Hindlimb muscle (tissue), 1 donor: ENCODE measurements around the gene NF2. TPM values are rescaled to one million over a fixed set of nuclear protein-coding genes. Genes with fewer than 3 reads are reported as not detected.
A peak's percentile ranks its signal among the peaks of the same experiment; 100 is the strongest.

Experiments used
- DNase-seq: peaks from one replicate; pipeline ENCODE4 v3.0.0-alpha.2; 2013
- polyA plus RNA-seq: library from polyadenylated mRNA; unstranded; fragments of 120-200 nt; gene quantifications from one replicate; pipeline ENCODE4 v1.2.1, GENCODE V29; 2013; ENCODE audit not compliant: insufficient read length

The NF2 gene
- polyA plus RNA-seq, 1 donor = 21.0 TPM

GRCh38 chr22:29670626-29671025, 67.2 kb downstream of the NF2 start:
- no peak for DNase-seq

DNA sequence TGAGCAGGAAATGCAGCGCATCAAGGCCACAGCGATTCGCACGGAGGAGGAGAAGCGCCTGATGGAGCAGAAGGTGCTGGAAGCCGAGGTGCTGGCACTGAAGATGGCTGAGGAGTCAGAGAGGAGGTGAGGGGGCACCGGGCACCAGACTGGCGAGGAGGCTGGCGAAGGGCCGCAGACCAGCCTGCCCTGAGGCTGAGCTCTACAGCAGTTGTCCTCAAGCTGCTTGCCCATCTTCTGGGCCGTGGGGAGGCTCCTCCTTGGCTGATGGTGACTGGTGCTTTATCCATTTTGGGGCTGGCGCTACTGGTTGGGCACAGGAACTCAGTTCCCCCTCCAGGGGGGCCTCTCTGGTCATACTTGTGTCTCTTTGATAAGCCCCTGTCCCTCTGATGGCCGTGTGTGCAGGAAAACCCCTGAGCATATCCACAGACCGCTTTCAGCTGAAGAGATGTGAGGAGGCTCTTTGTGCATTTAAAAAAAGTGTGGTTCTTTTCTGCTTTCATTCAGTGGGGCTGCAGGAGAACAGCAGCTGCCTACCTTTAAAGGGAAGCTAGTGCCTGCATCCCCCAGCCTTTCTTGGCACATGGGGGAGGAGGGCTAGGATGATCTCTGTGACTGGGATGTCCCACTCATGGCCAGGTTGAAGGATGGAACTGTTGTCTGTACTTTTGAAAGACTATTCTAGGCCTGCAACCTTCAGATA, 70.1 kb downstream of the NF2 start:
- no peak for DNase-seq

DNA sequence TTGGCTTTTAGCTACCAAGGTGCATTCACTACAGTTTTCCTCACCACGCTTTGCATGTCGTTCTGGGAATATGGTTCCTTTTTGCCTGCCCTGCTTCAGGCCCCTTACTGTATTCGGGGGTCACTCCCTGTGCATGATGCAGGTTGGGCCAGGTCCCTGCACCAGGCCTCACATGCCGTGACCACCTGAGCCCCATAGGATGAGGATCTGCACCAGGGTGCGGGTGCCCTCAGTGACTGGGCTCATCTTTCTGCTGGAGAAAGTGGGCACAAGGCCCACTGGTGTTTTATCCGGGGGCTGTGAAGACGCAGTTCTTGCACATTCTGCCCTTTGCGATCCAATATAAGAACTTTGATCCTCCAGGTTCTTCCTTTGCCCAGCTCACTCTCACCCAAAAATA, 70.7 kb downstream of the NF2 start:
- DNase-seq = no peak

- DNase-seq = no peak
Measured at GRCh38 chr22:29679316-29679715, 75.9 kb downstream of the NF2 start.

- DNase-seq = no peak
Measured at GRCh38 chr22:29683536-29683935, 80.1 kb downstream of the NF2 start.

DNA sequence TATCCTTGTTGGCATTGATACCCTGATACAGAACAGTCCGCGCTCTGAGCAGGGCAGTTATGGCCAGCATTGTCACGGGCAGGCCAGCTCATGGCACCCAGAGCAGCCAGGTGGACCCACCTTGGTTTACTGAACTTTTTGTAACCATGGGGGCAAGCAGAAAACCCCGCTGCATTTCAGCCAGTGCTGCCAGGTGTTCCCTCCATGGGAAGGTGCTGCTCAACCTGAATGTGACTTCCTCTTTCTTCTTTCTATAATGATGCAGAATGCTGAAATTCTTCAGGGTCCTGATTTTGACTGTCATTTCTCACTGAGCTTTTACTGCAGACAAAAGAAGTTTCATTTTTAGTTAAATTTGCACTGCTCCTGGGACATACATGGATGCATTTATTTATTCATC, 80.8 kb downstream of the NF2 start:
- DNase-seq = no peak

- DNase-seq = no peak
Measured at GRCh38 chr22:29689206-29689879, 85.9 kb downstream of the NF2 start.

DNA sequence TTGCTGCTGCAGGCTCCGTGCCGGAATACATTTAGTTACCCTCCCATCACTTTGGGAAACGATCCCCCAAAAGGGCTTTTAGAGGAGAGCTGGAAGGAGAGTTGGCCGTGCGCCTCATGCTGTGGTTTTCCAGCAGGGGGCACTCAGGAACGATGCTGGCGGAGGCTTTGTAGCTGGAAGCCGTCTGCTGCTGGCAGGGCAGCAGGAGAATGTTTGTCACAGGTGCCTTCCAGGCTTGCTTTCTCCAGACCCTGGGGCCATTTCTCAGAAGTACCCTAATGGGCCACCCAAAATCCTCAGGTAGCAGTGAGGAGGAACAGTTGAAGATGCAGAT, 86.4 kb downstream of the NF2 start:
- DNase-seq = peak; percentile 63

GRCh38 chr22:29690476-29690875, 87.0 kb downstream of the NF2 start:
- no peak for DNase-seq

- no peak for DNase-seq
Measured at GRCh38 chr22:29691636-29692326, 88.3 kb downstream of the NF2 start.

GRCh38 chr22:29692327-29692640, 88.9 kb downstream of the NF2 start:
- DNase-seq = no peak

DNA sequence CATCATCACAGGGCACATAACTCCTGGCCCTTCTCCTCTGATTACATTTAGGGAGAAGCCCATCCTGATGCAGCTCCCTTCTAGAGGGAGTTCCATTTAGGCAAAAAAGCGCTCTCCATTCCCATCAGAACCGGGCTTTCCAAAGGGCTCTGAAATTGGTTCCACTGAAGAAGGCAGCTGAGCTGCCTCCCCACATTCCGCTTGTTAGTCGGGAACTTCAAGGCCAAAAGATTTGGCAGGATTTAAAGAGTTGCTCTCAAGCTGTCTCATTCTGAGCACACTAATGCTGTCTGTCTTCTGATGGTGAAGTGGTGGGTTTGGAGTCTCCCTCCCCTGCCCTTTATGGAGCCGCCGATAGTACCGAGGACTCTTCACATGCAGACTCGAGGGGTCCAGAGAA, 89.7 kb downstream of the NF2 start:
- DNase-seq = no peak

- DNase-seq = no peak
Measured at GRCh38 chr22:29693671-29694070, 90.2 kb downstream of the NF2 start.

DNA sequence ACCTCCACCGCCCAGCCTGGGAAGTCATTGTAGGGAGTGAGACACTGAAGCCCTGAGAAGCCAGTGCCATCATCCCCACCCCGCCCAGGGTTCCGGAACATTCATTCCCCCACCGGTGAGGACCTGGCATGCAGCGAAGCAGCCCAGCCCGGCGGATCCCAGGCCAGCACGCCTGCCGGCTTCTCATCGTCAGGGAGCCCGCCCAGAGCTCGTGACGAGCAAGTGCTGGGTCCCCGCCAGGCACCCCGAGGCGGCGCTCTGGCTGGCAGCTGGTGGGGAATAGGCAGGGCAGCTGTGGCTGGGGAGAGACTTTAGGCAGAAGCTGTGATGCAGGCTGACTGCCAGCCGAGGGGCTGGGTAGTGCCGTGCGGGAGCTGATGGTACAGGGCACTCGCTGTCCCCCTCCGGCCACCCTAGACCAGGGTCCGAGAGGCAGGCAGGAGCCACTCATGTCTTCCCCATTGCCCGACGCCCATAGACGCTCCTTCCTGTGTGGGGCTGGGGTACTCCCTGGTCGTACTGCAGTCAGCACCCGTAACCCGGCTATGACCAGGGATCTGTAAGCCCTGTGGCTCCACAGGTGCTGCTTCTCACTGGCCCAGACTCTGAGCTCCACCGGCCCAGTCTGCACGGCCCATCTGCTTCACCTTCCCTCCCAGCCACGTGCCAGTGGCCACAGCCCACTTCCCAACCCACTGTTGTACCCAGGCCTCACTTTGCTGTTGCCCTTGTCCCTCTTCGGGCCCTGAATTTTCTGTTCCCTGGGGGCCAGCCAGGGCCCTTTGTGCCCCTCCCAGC, 91.9 kb downstream of the NF2 start:
- no peak for DNase-seq

DNA sequence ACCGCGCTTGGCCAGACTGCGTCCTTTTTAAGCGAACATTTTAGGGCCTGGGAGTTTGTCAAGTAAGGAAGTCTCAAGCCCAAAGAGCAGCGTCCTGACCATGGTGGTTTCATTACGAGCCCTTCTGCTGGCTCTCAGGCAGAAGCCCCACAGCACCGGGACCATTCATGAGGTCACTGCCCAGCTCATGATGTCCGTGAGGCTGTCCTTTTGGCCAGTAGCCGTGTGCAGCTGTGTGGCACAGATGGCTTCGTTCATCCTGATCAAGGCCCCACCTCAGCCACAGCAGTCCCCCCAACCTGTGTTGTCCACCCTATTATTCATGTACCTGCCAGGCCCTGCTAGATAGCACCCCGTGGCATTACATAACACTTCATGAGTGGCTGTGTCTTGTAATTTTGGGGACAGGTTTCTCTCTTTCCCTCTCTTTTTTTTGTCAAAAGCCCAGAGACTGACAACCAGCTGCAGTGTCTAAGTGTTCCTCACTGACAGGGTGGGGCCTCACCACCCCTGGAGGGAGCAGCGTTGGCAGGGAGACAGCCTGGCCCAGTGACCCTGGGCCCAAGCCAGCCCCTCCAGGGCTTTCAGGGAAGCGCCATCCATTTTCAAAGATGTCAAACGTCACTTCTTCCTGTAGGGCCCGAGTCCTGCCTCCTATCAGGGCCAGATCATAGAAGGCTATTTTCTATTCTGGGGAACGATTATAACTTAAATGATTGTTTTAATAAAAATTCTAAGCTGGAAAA, 94.6 kb downstream of the NF2 start:
- DNase-seq = no peak

DNA sequence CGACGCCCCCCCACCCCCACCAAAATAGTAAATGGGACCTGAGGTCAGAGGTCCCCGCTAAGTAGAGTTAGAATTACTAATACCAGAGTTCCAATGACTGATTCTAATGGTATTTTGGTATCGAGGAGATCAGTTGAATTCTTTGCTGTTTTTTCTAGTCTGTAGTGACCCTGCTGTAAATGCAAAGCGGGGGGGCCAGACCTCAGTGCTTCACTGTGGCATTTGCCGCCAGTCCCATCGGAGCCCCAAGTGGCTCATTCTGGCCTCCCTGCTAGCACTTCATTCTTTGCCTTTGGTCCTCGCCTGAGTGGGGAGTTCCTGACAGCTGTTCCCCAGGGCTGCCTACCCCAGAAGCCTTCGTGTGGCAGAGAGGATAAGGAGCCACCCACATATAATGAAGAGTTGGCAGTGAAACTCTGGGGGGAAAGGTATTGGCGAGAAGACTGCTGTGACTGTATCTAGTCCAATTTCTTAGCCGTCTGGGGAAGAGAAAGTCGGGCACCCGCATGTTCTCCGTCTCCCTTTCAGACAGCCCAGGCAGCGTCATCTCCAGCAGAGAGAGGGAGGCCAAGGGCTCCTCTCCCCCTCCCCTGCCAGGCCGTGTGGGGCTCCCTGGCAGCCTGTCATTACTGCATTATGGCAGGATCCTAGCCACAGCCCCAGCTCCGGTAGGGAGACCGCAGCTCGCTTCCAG, 96.9 kb downstream of the NF2 start:
- no peak for DNase-seq

DNA sequence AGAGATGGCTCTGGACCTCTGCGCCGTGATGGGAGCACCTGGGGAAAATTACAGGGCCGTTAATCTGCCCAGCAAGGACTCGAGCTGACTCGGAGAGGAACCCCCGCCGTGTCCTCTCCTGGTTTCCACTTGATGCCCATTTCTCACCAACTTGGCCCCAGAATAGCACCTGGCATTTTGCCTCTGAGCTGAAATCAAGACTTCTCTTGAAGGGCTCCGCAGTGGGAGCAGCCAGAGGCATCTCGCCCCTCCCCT, 97.4 kb downstream of the NF2 start:
- no peak for DNase-seq

GRCh38 chr22:29701155-29701999, 97.9 kb downstream of the NF2 start:
- no peak for DNase-seq

DNA sequence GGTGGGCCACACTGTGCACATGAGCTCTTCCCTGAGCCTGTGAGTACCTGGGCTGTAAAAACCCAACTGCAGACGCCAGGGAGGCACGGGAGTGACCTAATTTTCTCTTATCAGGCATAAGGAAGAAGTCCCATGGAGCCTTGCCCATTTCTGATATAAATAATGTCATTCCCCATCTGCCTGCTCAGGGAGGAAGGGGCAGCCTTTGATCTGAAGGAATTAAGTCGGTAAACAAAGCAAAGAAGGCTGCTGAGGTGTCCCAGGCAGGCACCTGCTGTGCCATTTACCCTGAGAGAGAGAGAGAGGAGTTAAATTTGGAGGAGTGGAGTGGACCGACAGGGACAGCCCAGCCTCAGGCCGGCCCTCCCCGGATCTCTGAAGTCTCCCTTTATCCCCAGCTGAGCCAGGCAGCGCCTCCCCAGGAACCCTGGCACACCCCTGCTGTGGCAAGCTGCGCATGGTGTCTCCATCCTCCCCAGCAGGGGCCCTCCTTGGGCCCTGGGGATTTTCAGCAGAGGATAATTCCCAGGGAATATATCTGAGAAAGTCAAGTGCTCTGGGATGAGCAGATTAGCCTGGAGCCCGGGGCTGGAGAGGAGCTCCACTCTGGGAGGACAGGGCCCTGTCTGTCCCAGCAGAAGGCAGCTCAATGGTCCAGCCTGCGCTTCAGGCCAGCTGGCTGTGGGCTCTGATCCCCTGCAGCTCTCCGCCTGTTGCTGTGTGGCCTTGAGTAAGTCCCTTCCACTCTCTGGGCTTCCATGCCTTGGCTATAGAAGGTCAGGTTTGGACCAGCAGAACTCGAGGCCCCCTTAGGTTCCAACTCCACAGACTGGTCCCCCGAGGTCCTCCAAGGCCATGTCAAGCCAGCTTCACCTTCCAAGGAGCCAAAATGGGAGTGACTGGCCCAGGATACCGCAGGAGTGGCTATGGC, 98.8 kb downstream of the NF2 start:
- no peak for DNase-seq

DNA sequence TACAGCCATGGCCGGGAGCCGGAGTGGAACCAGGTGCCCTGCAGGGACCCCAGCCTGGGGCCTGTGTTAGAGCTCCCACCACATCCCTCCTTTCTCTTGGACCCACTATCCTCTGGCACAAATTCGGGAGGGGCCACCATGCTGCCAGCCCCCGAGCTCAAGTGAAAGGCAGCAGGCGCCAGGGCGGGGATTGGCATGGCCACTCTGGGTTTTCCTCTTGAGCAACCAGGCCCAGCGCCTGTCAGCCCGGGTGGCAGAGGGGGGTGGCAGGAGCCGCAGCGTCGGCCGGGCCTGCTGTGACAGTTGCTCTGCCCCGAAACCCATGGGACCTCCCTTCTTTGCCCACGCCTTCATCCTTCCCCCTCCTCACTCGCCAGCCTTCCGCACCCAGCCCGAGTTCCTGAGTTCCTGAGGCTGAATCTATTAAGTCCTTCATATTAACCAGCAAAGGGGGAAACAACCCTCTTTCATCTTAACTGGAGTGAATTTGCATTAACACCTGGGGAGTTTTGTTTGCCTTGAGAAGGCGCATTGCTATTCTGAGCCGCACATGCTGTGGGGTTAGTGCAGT, 99.6 kb downstream of the NF2 start:
- no peak for DNase-seq
